Colonic mucosa (tissue), 4 donors: ENCODE data around the gene TOR4A. TPM values are rescaled to one million over a fixed set of nuclear protein-coding genes. Genes with fewer than 3 reads are reported as not detected.

Experiments used
- DNase-seq: peaks from one replicate; pipeline ENCODE4 v3.0.0-alpha.2; 2020
- H3K27ac ChIP-seq: fragments of 200-600 bp; one replicate; pipeline ENCODE4 v1.8.0; 2021
- H3K27me3 ChIP-seq: fragments of 200-600 bp; one replicate; pipeline ENCODE4 v1.8.0; 2021
- H3K36me3 ChIP-seq: fragments of 200-600 bp; one replicate; pipeline ENCODE4 v1.8.0; 2021
- H3K4me1 ChIP-seq: fragments of 200-600 bp; one replicate; pipeline ENCODE4 v1.8.0; 2021; ENCODE audit warnings: mild to moderate bottlenecking
- H3K4me3 ChIP-seq: fragments of 200-600 bp; one replicate; pipeline ENCODE4 v1.8.0; 2021
- H3K9ac ChIP-seq, 2 donors: one replicate each; pipeline ENCODE4 v1.7.0; 2013; ENCODE audit warnings: control low read depth in 2 of 2, low read depth in 2 of 2, low read length in 2 of 2
- H3K9me3 ChIP-seq: fragments of 200-600 bp; one replicate; pipeline ENCODE4 v1.8.0; 2021
- CTCF ChIP-seq: fragments of 200-600 bp; IDR thresholded peaks from one replicate; pipeline ENCODE4 v1.8.0; 2022; ENCODE audit warnings: antibody characterized with exemption, mild to moderate bottlenecking
- intact Hi-C: fragments of 100-400 bp; cut with DNase I; formaldehyde crosslinking; loops from one replicate; pipeline ENCODE4 v1.14.1; 2022
- total RNA-seq, 2 donors: library from RNA; stranded (reverse); fragmentation: NEBNext Ultra II Directional in 1 of 2; extraction: Animal tissue kit (Norgen Biotek cat#: 25700) in 1 of 2; gene quantifications; one replicate each; pipeline ENCODE4 v1.2.1, GENCODE V29; 2021
- donor health status: healthy.
- donor health status: DM: no; HTN: no; CAD: no.
- donor health status: DM: no; HTN: no; CAD: no.

TOR4A gene
- total RNA-seq, 2 donors from 2014 or later = 57.1 to 63.9 TPM

- TF ChIP-seq CTCF = no peak
- H3K27me3 ChIP-seq = no peaks in the 10 kb centered on the region
- DNase-seq = no peak
- H3K9ac ChIP-seq = no peak overlapping the region
- intact Hi-C loops = no loop called here
- peaks cover 13% of the 10 kb centered on the region for H3K4me1 ChIP-seq
- peaks cover 10% of the 10 kb centered on the region for H3K36me3 ChIP-seq
- H3K27ac ChIP-seq = no peak overlapping the region
- no peaks in the 10 kb centered on the region for H3K9me3 ChIP-seq
- no peak overlapping the region for H3K4me3 ChIP-seq
Measured at GRCh38 chr9:137244486-137245449, 32.8 kb upstream of the TOR4A start.

- no peak overlapping the region for H3K27ac ChIP-seq
- H3K36me3 ChIP-seq = peaks cover 10% of the 10 kb centered on the region
- H3K4me3 ChIP-seq = no peak overlapping the region
- no peak for TF ChIP-seq CTCF
- H3K9me3 ChIP-seq = no peaks in the 10 kb centered on the region
- intact Hi-C loops = no loop called here
- no peaks in the 10 kb centered on the region for H3K27me3 ChIP-seq
- no peak for DNase-seq
- peaks cover 13% of the 10 kb centered on the region for H3K4me1 ChIP-seq
- no peak overlapping the region for H3K9ac ChIP-seq
Measured at GRCh38 chr9:137245450-137246421, 31.8 kb upstream of the TOR4A start.

GRCh38 chr9:137247135-137247915, 30.2 kb upstream of the TOR4A start:
- H3K27ac ChIP-seq = no peak overlapping the region
- H3K4me1 ChIP-seq = peaks cover 9% of the 10 kb centered on the region
- DNase-seq = no peak
- H3K9me3 ChIP-seq = no peaks in the 10 kb centered on the region
- no peak overlapping the region for H3K4me3 ChIP-seq
- peaks cover 10% of the 10 kb centered on the region for H3K36me3 ChIP-seq
- H3K27me3 ChIP-seq = no peaks in the 10 kb centered on the region
- no peak for TF ChIP-seq CTCF
- H3K9ac ChIP-seq = no peak overlapping the region
- intact Hi-C loops = no loop called here

- H3K4me3 ChIP-seq = no peak overlapping the region
Measured at GRCh38 chr9:137247916-137248175, 29.7 kb upstream of the TOR4A start.

More at GRCh38 chr9:137247916-137248175, 29.7 kb upstream of the TOR4A start:
- no peak for TF ChIP-seq CTCF
- DNase-seq = no peak
- Histone ChIP-seq H3K36me3 (peaks cover 7% of the 10 kb centered on the region), H3K4me1 (peaks cover 4% of the 10 kb centered on the region), H3K9ac (no peak overlapping the region), H3K27ac (no peak overlapping the region), H3K9me3 (no peaks in the 10 kb centered on the region), H3K27me3 (no peaks in the 10 kb centered on the region)
- intact Hi-C loops = no loop called here
